HFFc6 (cell line): ENCODE data around the gene C1orf174. TPM values are rescaled to one million over a fixed set of nuclear protein-coding genes. Genes with fewer than 3 reads are reported as not detected.

ENCODE experiments used
- DNase-seq: peaks from one replicate; pipeline ENCODE4 v3.0.0-alpha.2; 2018
- H3K27ac Mint-ChIP-seq: 2 replicates; pipeline ENCODE4 v1.8.0; 2020; ENCODE audit warnings: mild to moderate bottlenecking, mixed read lengths
- H3K27me3 Mint-ChIP-seq: 2 replicates; pipeline ENCODE4 v1.8.0; 2021; ENCODE audit warnings: mild to moderate bottlenecking, moderate library complexity, mixed read lengths; ENCODE audit not compliant: insufficient read depth
- H3K36me3 Mint-ChIP-seq: 2 replicates; pipeline ENCODE4 v1.8.0; 2021; ENCODE audit warnings: low read depth, mixed read lengths
- H3K4me1 Mint-ChIP-seq: 2 replicates; pipeline ENCODE4 v1.8.0; 2020; ENCODE audit warnings: low read depth, mixed read lengths
- H3K4me3 Mint-ChIP-seq: 2 replicates; pipeline ENCODE4 v1.8.0; 2020; ENCODE audit warnings: mild to moderate bottlenecking, moderate library complexity, mixed read lengths
- H3K9me3 Mint-ChIP-seq: 2 replicates; pipeline ENCODE4 v1.8.0; 2020; ENCODE audit warnings: mild to moderate bottlenecking, mixed read lengths
- CTCF ChIP-seq: fragments of 200-600 bp; sonication (generic); IDR thresholded peaks from 2 replicates; pipeline ENCODE4 v1.5.0; 2021; ENCODE audit warnings: antibody characterized with exemption, mild to moderate bottlenecking
- total RNA-seq, 6 experiments: library from RNA; stranded (reverse); fragmentation: NEBNext Ultra II Directional; extraction: Animal tissue kit (Norgen Biotek cat#: 25700); gene quantifications; 2 replicates in 1 of 6; 3 replicates in 5 of 6; pipeline ENCODE4 v1.2.3, GENCODE V29; 2021

The C1orf174 gene
- total RNA-seq, 6 experiments from 2014 or later = 19.2 to 23.5 (median 20.7) TPM

DNA sequence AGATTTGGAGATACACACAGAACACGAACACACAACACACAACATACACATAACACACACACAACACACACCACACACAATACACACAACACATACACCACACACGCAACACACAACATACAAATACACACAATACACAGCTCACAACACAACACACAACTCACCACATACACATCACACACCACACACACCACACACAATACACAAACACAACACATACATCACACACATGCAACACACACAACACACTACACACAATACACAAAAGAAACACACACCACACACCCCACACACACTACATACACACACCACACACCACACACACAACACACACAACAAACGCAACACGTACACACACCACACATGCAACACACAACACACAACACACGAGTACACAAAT lies 29.1 kb upstream of the C1orf174 start:
- H3K27me3 Mint-ChIP-seq = peaks cover 3% of the 10 kb centered on the region; the same call in 1 of the 2 replicates
- no peak overlapping the region for H3K4me3 Mint-ChIP-seq
- peaks cover 18% of the 10 kb centered on the region for H3K9me3 Mint-ChIP-seq
- DNase-seq = no peak
- no peaks in the 10 kb centered on the region for H3K4me1 Mint-ChIP-seq
- H3K36me3 Mint-ChIP-seq = peaks cover 11% of the 10 kb centered on the region
- H3K27ac Mint-ChIP-seq = no peak overlapping the region
- TF ChIP-seq CTCF = no peak

DNA sequence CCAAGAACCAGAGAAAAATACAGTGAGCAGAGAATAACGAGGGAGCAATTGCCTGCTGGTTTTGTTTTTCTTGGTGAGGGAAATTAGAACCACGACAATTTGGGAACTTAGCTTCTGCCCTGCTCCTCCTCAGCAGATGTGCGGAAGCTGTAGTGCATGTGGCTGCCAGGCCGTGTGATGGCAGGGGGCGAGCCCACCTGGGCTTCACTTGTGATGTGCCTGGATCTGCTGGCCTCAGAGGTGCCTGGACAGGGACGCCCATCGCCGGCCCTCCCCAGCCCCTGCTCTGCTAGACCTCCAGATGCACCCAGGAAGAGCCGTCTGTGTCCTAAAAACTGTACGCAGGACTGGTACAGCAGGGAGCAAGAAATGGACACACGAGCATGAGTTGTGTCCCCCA lies 28.5 kb upstream of the C1orf174 start:
- Mint-ChIP-seq H3K27me3 (peaks cover 3% of the 10 kb centered on the region), H3K36me3 (peaks cover 11% of the 10 kb centered on the region), H3K9me3 (peaks cover 17% of the 10 kb centered on the region), H3K4me1 (no peaks in the 10 kb centered on the region), H3K4me3 (no peak overlapping the region), H3K27ac (no peak overlapping the region)
- DNase-seq = no peak
- no peak for TF ChIP-seq CTCF

GRCh38 chr1:3926956-3927355 lies 26.9 kb upstream of the C1orf174 start:
- peaks cover 5% of the 10 kb centered on the region for H3K27me3 Mint-ChIP-seq
- peaks cover 1% of the 10 kb centered on the region; the same call in 1 of the 2 replicates for H3K4me1 Mint-ChIP-seq
- H3K27ac Mint-ChIP-seq = no peak overlapping the region
- peaks cover 11% of the 10 kb centered on the region for H3K36me3 Mint-ChIP-seq
- no peak for TF ChIP-seq CTCF
- peaks cover 13% of the 10 kb centered on the region for H3K9me3 Mint-ChIP-seq
- H3K4me3 Mint-ChIP-seq = no peak overlapping the region
- DNase-seq = no peak

DNA sequence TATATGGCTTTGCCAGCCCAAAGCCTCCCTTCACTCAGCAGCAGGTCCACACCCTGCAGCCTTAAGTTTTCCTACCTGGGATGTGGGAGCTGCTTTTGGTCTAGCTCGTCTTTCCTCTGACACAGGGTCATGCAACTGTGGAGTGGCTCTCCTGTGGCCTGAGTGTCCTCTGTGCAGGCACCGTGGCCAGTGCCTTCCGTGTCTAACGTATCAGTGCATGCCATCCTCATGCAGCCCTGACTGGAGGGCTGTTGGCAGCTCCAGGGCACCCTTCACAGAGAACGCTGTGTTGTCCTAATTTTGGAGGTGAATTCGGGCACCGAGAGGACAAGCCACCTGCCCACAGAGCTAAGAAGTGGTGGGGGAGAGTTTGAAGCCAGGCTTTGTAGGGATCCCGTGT lies 25.7 kb upstream of the C1orf174 start:
- Mint-ChIP-seq H3K9me3 (peaks cover 13% of the 10 kb centered on the region), H3K4me3 (no peak overlapping the region), H3K27ac (no peak overlapping the region), H3K36me3 (peaks cover 11% of the 10 kb centered on the region), H3K4me1 (peaks cover 5% of the 10 kb centered on the region; the same call in 1 of the 2 replicates), H3K27me3 (peaks cover 5% of the 10 kb centered on the region)
- DNase-seq = no peak
- no peak for TF ChIP-seq CTCF

DNA sequence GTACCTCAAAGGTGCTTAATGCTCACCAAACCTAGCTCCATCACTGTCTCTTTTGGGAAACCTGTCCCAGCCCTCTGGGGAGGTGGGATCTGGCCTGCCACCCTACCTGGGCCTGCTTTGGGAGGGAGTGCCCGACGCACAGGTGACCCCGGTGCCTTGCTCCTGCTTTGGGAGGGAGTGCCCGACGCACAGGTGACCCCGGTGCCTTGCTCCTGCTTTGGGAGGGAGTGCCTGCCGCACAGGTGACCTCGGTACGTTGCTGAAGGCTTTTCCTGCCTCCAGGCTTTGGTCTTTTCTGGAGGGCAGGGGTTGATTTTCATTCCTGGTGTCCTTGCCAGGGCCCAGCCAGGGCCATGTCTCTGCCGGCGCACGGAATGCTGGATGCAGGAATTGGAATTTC lies 25.2 kb upstream of the C1orf174 start:
- peaks cover 7% of the 10 kb centered on the region for H3K36me3 Mint-ChIP-seq
- no peak overlapping the region for H3K27ac Mint-ChIP-seq
- peaks cover 8% of the 10 kb centered on the region for H3K9me3 Mint-ChIP-seq
- no peak for DNase-seq
- H3K27me3 Mint-ChIP-seq = peaks cover 5% of the 10 kb centered on the region
- H3K4me3 Mint-ChIP-seq = no peak overlapping the region
- peaks cover 5% of the 10 kb centered on the region; the same call in 1 of the 2 replicates for H3K4me1 Mint-ChIP-seq
- no peak for TF ChIP-seq CTCF

GRCh38 chr1:3924825-3925220 lies 24.8 kb upstream of the C1orf174 start:
- DNase-seq = no peak
- Mint-ChIP-seq H3K36me3 (peaks cover 4% of the 10 kb centered on the region; the same call in 1 of the 2 replicates), H3K27me3 (peaks cover 5% of the 10 kb centered on the region), H3K4me1 (peaks cover 5% of the 10 kb centered on the region; the same call in 1 of the 2 replicates), H3K4me3 (no peak overlapping the region), H3K9me3 (peaks cover 4% of the 10 kb centered on the region; the same call in 1 of the 2 replicates), H3K27ac (no peak overlapping the region)
- no peak for TF ChIP-seq CTCF
